Activated naive CD8-positive, alpha-beta T cell treated with anti-CD3 and anti-CD28 coated beads, Interleukin-2, amount 50 U/mL, for 16 hours (primary cell): Measurements from ENCODE around the gene GH1.

Source experiments
- DNase-seq: peaks from one replicate; pipeline ENCODE4 v3.0.0-alpha.2; 2020; ENCODE audit warnings: low read depth, low spot score

The GH1 gene

DNA sequence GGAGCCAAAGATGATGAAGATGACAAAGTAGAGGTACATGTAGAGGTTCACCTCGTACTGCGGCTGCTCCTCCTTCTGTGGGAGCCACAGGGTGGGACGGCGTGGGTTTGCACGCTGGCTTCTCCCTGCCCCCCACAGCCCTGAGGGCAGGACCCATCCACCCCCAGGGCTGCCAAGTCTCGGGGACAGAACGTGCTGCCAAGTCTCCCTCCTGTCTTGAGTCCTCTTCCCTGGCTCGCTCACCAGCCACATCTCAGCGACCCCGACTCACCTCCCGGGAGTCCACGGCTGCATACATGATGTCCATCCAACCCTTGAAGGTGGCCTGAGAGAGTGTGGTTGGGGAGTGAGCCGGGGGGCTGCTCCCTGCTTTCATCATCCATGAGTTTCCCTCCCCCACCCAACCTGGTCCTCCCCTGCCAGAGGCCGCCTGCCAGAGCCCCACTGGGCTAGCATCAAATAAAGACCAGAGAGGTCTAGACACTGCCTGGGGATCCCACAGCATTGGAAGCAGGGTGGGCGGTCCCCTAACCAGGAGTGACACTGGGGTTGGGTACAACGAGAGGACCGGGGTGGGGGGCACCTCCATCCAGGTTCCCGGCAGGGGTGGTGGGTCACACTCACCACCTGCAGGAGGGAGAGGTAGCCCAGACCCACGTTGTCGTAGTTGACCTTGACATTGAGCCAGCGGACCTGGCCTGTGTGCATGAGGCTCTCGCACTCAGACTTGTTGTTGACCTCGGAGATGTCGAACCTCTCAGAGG, 26.3 kb upstream of the GH1 start:
- no peak for DNase-seq

DNA sequence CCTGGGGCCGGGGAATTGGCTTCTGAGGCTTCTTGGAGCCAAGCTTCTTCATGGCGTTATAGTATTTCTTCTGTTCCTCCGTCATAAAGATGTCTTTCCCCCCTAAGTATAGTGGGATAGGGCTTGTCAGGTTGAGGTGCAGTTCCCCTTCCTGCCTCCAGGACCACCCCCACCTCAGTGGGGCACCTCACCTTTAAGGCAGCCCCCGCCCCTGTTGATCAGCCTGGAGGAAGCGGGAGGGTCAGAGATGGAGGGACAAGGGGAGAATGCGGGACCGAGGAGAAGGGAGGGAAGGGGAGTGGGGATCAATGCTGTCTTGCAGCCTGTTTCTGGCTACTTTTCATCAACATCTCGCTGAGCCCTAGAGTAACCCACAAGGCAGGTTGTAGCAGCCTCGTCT, 25.1 kb upstream of the GH1 start:
- DNase-seq: no peak

DNA sequence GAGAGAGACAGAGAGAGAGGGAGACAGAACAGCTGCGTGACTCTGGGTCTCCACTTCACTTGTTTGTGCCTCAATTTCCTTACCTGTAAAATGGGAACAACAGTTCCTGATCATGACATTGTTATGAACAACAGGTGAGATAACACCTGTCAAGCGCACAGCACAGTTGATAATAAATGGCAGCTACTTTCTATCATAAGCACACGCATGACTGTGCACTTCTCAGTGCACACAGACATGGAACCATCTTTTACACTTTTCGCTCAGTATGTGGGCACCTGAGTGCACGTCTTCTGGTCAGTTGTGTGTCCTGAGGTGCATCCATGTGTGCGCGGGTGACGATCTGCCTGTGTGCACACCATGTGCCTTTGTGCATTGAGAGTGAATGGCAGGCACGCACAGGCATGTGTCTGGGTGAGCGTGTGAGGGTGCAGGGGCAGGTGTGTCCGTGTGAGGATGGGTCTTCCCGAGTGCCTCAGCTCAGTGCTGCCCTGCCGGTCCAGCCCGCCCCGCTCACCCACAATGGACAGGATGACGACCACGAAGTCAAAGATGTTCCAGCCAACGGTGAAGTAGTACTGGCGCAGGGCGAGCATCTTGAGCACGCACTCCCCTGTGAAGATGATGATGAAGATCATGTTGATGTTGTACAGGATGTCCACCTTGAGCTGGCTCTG, 23.8 kb upstream of the GH1 start:
- DNase-seq: no peak

DNA sequence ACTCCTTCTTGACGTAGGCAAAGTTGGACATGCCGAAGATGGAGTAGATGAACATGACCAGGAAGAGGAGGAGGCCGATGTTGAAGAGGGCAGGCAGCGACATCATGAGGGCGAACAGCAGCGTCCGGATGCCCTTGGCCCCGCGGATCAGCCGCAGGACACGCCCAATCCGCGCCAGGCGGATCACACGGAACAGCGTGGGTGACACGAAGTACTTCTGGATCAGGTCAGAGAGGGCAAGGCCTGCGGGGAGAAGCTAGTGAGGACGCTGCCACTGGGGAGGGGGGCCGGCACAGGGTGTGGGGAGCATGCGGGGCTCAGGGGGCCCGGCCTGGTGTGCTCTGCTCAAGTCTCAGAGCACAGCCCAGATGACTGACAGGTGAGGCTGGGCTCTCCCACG, 23.1 kb upstream of the GH1 start:
- DNase-seq: no peak

DNA sequence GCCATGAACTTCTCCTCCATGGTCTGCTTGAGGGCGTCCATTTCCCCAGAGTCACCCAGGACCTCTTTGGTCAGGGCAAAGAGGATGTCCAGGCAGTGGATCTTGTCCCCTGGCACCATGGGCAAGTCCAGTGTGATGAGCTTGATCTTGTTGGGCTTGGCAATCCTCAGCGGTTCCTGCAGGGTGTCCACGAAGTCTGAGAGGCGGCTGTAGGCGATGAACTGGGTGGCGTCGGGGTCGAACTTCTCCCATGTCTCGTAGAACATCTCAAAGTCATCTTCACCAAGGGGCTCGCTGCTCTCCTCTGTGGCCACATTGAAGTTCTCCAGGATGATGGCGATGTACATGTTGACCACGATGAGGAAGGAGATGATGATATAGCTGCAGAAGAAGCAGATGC, 22.5 kb upstream of the GH1 start:
- DNase-seq: no peak

DNA sequence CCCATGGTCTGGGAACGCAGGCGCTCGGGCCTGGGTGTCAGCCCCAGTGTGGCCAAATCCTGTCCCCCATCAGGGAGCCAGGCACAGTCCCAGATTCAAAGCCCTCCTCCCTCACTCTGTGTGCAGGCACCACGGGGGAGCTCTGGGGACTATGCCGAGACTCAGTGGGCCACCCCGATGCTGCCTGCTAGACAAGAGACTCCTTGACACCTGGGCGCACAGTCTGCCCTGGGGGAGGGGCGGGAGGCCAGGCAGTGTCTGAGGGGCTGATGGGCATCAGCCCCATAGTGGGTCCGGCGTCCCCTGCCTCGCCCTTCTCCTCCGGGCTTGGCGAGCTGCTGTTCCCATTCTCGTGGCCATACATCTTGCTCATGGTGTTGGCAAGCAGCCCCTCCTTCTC, 21.9 kb upstream of the GH1 start:
- DNase-seq: no peak

DNA sequence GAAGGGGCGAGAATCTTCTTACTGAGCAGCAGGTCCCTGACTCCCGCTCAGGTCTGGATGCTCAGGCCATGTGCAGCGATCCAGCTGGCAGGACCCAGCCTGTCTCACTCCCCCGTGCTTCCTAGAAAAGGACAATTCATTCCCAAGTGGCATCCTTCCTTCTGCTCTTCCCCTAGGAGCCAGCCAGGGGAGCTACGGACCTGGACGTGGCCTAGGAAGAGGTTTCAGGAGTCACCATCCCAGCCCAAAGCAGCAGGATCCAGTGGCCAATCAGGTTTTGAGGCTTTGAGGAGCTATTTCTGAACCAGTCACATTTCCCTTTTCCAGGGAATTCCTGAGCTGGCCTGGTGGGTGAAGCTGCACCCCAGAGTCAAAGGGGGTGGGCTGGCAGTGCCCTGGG, 21.2 kb upstream of the GH1 start:
- DNase-seq: no peak

DNA sequence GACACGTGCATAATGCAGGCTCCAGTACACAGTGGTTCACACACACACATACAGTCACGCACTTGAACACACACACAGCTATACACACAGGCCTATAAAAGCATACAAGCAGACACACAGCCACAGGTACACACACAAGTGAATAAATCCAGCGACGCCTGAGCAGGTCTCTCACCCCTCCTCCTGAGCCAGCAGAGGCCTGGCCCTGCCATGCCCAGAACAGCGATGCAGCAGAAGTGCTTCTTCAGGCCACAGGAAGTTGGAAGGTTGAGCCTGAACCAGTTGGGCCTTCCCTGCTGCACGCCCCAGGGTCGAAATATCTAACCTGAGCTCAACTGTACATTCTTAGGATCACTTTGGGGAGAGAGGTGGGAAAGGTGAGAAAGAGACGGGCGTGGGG, 20.8 kb upstream of the GH1 start:
- DNase-seq: no peak

DNA sequence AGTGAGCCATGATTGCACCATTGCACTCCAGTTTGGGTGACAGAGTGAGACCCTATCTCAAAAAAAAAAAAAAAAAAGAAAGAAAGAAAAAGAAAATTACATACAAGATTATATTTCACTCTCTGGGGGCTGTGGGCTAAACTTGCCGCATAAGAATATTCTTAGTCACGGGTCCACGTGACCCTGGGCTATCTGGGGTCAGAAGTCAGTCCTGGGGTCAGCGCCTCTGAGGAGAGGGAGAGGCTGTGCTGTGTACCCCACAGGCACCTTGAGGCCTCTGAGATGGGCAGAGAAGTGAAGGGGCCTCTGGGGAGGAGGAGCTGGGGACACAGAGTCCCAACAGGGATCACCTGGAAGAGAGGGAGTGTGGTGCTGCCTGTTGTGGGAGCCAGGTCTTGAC, 19.3 kb upstream of the GH1 start:
- no peak for DNase-seq

DNA sequence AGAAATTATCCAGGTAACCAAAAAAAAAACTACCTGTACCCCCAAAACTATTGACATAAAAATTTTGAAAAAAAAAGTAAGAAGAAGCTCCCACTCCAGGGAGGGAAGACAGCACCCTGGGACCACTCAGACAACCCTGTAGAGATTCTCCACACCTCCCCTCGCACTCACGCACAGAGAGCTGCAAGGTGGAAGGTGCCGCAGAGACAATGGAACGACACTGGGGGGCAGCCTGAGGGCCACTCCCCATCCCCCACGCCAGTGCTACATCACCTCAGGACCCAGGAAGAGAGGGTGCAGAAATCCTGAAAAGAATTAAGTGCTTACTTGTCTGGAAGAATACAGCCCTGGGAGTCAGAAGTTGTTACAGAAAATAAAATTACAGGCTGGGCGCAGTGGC, 18.7 kb upstream of the GH1 start:
- no peak for DNase-seq

DNA sequence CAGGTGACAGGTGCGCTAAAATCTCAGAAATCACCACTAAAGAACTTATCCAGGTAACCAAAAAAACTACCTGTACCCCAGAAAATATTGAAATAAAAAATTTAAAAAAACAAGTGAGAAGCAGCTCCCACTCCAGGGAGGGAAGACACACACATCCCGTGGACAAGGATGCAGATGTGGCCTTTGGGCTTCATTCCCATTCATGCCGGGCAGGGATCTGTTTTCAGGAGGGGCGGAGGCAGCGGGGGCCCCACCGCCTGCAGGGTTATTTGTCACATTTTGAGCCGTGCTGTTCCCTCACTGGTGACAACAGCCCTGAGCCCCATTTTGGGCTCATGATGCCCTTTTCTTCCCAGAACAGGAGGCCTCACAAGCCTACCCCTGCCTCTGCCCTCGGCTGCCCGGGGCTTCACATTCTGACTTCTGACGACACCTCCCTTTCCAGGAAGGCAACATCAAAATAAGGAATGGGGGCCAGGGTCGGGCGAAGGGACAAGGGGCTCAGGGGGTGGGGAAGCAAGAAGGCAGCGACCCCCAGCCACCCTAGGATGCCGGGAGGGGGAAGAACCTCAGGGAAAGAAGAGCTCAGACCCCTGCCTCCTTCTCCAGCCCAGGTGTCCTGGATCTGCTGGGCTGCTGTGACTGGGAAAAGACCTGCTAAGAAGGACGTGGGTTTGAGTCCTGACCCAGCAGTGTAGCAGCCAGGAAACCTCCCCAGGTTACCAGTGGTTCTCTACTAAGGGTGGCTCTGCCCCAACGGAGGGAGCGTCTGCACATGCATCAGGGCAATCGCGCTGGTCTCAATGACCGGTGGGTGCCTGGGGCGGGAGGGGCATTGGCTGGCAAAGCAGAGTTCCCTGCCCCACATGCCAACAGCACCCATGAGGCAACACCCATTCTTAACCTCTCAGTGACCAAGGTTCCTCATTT, 15.8 kb upstream of the GH1 start:
- no peak for DNase-seq

DNA sequence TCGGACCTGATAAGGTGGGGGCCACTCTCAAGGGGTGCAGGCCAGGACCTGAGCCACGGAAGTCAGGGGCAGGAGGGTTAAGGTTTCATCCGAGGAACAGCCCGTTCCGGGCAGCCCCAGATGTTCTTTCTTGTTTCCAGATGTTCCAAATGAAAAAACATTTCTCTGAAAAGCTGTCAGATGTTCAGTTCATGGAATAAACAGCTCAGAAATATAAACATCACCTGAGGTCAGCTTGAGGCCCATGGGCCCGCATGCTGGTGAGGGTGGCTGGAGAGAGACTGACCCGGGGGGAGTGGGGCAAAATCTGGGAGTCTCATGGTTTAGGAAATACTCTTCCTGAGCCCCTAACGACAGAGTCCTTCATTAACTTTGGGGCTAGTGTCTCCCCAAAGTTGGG, 15.0 kb upstream of the GH1 start:
- no peak for DNase-seq

DNA sequence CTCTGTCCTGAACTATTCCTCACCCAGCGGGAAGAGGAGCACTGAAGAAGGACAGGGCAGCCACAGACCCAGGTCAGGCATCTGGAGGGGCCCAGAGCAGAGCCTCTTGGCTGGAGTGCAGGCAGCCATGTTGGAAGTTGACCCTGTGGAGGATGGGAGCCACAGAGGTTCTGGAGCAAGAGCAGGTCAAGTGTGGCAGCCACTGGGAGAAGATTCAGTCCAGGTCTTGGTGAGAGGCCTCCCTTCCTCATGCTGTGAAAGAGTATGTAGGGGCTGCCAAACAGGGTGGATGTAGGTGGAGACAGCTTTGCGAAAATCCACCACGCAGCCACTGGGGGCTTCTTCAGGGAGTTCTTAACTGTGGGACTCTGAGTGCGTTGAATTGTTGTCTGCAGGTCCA, 14.1 kb upstream of the GH1 start:
- DNase-seq: no peak

DNA sequence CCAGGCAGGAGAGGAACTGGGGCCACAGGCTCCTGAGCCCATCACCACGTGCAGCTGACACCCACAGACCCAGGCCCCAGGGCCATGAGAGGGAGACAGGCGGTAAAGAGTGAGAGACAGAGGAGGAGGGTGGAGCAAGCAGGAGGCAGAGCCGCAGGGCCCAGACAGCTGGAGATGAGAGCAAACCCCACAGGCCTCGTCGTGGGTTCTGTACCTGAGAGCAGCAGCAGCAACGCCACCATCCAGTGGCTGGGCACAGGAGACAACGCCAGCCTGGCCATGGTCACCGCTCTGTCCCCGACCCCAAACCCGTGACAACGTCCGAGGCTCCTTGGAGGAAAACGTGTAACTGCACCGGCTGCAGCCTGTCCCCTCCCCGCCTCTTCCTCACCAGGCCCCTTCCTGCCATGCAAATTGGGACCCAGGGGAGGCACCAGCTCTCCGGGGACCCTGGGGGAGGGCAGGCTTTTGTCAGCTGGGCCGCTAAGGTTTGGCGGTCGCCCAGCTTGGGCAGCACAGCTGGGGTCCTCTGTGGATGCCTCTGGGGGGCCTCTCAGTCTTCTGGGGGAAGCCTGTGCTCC, 13.4 kb upstream of the GH1 start, which contains the start of gene CD79B:
Gene CD79B, minus strand, starts transcription at position 351 of the 581 bp plus-strand sequence. Its CDS starts 70 bp downstream, at position 281.
- DNase-seq: no peak

DNA sequence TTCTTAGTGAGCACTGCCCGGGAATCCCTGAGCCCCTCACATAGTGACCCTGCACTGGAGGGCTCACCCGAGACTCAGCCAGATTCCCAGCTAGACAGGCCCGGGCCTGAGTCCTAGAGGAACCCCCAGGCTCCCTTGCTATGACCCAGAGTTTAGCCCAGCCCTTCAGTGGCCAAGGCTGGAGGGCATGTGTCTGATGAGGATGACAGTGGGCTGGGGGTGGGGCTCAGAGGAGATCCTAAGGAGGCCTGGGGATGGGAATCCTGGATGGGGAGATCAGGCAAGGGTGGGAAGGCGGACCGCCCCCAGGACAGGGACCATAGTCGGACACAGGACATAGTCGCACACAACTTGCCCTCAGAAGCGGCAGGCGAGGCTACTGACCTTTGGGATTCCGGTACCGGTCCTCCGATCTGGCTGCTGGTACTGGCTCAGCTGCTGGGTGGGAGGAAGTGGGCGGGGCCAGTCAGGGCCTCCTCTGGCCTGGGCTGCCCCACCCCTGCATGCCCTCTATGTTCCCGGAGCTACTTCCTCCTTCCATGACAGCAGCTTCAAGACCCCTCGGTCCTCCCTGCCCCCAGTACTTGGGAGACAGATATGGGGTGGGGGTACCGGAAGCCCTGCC, 12.4 kb upstream of the GH1 start:
- DNase-seq: peak; percentile 19

DNA sequence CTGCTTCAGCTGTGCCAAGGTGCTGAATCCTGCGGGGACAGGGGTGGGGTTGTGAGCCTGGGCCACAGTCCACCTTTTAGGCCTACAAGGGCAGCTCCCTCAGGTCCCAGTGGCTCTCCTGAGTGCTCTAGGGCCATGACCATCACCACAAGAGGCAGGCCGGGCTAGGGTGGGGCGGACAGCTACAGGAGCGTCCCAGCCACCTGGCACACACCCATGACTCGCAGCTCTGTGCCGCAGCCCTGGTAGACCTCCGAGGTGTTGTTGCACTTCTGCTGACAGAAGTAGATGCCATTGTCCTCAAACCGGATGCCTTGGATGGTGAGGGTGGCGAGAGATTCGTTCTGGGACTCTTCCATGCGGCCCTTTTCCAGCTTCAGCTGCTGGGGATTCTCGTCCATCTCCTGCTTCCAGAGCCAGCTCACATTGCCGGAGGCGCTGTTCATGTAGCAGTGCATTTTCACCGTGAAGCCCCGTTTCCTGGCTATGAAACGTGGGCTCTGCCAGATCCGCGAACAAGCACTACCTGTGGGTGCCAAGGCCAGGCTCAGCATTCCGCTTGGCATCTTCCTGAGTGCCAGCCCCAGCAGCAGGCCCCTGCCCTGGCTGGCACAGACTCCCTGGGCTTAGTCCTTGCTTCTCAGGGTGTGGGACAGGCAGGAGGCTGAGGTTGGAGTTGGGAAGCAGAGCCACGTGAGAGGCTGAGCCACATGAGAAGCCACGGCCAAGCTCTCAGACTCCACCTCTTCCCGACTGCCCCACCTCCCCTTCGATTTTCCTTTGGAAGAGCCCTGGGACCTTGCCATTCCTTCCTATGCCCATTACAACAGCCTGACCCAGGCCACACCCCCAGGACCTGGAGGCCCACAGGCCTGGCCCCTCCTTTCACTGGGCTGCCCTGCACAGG, 11.5 kb upstream of the GH1 start:
- DNase-seq: no peak

DNA sequence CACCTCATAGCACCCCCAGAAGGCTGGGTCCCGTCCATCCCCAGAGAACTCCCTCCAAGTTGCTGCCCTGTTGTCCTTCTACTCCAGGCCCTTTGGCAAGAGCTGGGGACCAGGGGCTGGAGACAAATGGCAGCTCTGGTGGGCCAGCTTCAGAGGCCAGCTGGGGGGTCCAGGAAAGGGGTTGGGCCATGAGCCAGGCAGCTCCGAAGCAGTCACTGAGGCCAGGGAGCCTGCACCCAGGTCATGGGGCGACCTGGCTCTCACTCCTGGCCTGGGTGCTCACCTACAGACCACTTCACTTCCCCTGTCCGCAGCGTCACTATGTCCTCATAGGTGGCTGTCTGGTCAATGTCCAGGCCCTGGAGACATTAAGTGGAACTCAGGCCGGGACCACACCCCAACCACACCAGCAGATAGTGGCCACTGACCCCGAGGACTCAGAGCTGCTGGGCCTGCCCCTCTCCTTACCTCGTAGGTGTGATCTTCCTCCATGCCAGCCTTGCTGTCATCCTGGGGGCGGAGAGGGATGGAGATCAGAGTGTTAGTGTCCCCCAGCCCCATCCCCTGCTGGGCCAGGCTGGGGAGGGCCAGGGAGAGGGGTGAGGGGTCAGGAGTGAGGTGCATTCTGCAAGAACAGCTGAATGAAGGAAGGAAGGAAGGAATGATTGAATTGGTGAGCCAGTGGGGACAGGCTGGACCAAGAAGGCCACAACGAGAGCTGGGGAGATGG, 10.5 kb upstream of the GH1 start:
- no peak for DNase-seq

DNA sequence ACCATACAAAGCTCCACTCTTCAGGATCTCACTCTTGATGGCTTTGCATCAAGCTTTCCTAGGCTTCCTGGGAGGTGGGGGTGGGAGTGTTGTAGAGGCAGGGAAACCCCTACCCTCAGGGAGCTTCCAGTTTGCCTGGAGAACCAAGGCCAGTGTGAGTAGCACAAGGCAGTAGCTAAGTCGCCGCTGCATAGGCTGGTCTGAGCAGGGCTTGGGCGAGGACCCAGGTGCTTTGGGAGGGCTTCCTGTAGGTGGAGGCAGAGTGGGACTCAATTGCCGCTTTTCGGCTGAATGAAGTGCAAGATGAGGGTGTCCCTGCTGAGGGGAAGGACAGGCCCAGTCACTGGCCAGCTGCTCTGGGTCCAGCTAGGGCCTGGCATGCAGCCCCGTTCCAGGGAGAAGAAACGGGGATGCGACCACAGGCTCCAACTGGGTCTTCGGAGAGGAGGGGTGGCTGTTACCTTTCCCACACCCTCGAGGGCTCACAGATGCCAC, 9.6 kb upstream of the GH1 start:
- no peak for DNase-seq

DNA sequence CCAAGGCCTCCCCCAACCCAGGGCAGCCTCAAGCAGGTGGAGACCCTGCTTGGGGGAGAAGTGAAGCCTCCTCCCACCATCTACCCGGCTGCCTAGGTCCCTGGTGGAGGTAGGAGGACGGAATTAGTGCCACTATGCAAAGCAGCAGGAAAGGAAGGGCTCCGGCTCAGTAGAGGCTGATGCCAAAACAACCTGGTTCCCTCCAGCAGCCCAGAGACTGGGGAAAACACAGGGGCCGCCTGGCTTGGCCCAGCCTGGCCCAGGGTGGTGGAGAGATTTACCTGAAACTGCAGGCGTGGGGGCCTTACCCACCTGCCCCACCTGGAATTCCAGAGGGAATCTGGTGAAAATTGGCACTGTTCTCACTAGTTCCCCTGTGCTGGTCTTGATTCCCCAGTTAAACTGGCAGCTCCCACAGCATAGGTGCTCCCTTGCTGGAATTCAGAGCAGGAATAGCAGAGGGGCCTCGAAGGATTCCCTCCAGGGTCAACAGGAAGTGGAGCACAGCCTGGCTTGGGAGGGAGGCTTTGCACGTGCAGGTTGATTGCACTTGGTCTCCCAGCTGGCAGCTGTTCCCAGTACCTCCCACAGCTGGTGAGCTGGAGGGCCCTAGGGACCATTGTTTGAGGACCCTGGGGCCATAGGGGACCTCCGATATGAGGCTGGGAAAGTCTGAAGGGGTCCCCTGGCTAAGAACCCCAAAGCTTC, 9.0 kb upstream of the GH1 start:
- no peak for DNase-seq
